PC-9 (cell line): ENCODE measurements around the gene TRIM34. TPM values are rescaled to one million over a fixed set of nuclear protein-coding genes. Genes with fewer than 3 reads are reported as not detected.

Experiments
- BruUV-seq: library from RNA; stranded (reverse); fragments of 400-500 nt; replicated peaks from 2 replicates; lab custom pipeline; 2021; lab: Mats Ljungman, UMichigan
- CTCF ChIA-PET: fragments of 300-600 bp; sonication (Branson Sonifier 250); formaldehyde crosslinking; loops from one replicate; lab custom pipeline; 2022; ENCODE audit warnings: antibody characterized with exemption; lab: Charles Lee
- POLR2A ChIA-PET: fragments of 300-600 bp; sonication (Branson Sonifier 250); formaldehyde crosslinking; loops from one replicate; lab custom pipeline; 2022; ENCODE audit warnings: antibody characterized with exemption; ENCODE audit not compliant: unreplicated experiment; lab: Charles Lee
- DNase-seq, 2 experiments: peaks; one replicate each; pipeline versions ENCODE4 v3.0.0 to v3.0.0-alpha.2; 2015 to 2022; ENCODE audit warnings: mixed read lengths in 1 of 2
- H2AFZ ChIP-seq: fragments of 200-600 bp; sonication (generic); 2 replicates; pipeline ENCODE4 v1.8.1; 2017; ENCODE audit warnings: antibody characterized with exemption
- H3F3A ChIP-seq: fragments of 200-600 bp; sonication (generic); 2 replicates; pipeline ENCODE4 v1.8.1; 2017; ENCODE audit warnings: antibody characterized with exemption, mild to moderate bottlenecking, low read depth; ENCODE audit not compliant: insufficient read depth
- H3K27ac ChIP-seq: fragments of 200-600 bp; sonication (generic); 2 replicates; pipeline ENCODE4 v1.6.1; 2016; ENCODE audit warnings: mixed run types
- H3K27me3 ChIP-seq: fragments of 200-600 bp; sonication (generic); 2 replicates; pipeline ENCODE4 v1.6.1; 2016; ENCODE audit warnings: low read depth, mixed run types; ENCODE audit not compliant: insufficient read depth
- H3K36me3 ChIP-seq: fragments of 200-600 bp; sonication (generic); 2 replicates; pipeline ENCODE4 v1.6.1; 2016; ENCODE audit warnings: low read depth, mixed run types
- H3K4me1 ChIP-seq: fragments of 200-600 bp; sonication (generic); replicated peaks from 2 replicates; pipeline ENCODE4 v1.6.1; 2016; ENCODE audit warnings: mixed run types; ENCODE audit not compliant: insufficient read depth
- H3K4me2 ChIP-seq: fragments of 200-600 bp; sonication (generic); 2 replicates; pipeline ENCODE4 v1.6.1; 2017; ENCODE audit warnings: mixed run types
- H3K4me3 ChIP-seq: fragments of 200-600 bp; sonication (generic); 2 replicates; pipeline ENCODE4 v1.6.1; 2016; ENCODE audit warnings: mixed run types
- H3K79me2 ChIP-seq: fragments of 200-600 bp; sonication (generic); 2 replicates; pipeline ENCODE4 v1.6.1; 2017; ENCODE audit warnings: low read depth, mixed run types
- H3K9me2 ChIP-seq: fragments of 200-600 bp; sonication (generic); 2 replicates; pipeline ENCODE4 v1.8.1; 2017; ENCODE audit warnings: mild to moderate bottlenecking; ENCODE audit not compliant: insufficient read depth
- H3K9me3 ChIP-seq: fragments of 200-600 bp; sonication (generic); 2 replicates; pipeline ENCODE4 v1.8.1; 2016; ENCODE audit warnings: low read depth; ENCODE audit not compliant: insufficient read depth
- H4K20me1 ChIP-seq: fragments of 200-600 bp; sonication (generic); 2 replicates; pipeline ENCODE4 v1.8.1; 2017; ENCODE audit not compliant: insufficient read depth
- CTCF ChIP-seq: fragments of 200-600 bp; sonication (generic); conservative IDR thresholded peaks from 2 replicates; pipeline ENCODE4 v1.6.1; 2017; ENCODE audit warnings: mixed run types, antibody characterized with exemption, mild to moderate bottlenecking, moderate library complexity
- EZH2 ChIP-seq: fragments of 200-600 bp; sonication (generic); IDR thresholded peaks from 2 replicates; pipeline ENCODE4 v1.8.0; 2017; ENCODE audit warnings: antibody characterized with exemption, low read depth
- intact Hi-C: fragments of 100-400 bp; cut with micrococcal nuclease; formaldehyde crosslinking; loops from one replicate; pipeline ENCODE4 v1.10.0; 2022; ENCODE audit not compliant: unreplicated experiment
- total RNA-seq: library from RNA; stranded (reverse); gene quantifications from 2 replicates; pipeline ENCODE4 v1.2.3, GENCODE V29; 2021

Gene TRIM34
- total RNA-seq, 1 experiment from 2014 or later = 7.5 TPM

GRCh38 chr11:5603326-5603725 lies 21.5 kb upstream of the TRIM34 start:
- POLR2A ChIA-PET = no interaction called here

GRCh38 chr11:5604896-5605295 lies 19.9 kb upstream of the TRIM34 start:
- CTCF ChIA-PET = no interaction called here
- no peak overlapping the region for H3K4me2 ChIP-seq
- DNase-seq = no peak
- no peak overlapping the region for H3K4me3 ChIP-seq
- intact Hi-C loops = no loop called here
- H3F3A ChIP-seq = no peaks in the 10 kb centered on the region
- BruUV-seq = no TSS peak
- no peaks in the 10 kb centered on the region for H3K36me3 ChIP-seq
- no peak overlapping the region for H2AFZ ChIP-seq
- H4K20me1 ChIP-seq = no peaks in the 10 kb centered on the region
- no peak overlapping the region for H3K27ac ChIP-seq
- peaks cover 8% of the 10 kb centered on the region; the same call in 1 of the 2 replicates for H3K4me1 ChIP-seq
- no peaks in the 10 kb centered on the region for H3K9me2 ChIP-seq
- POLR2A ChIA-PET = no interaction called here
- no peaks in the 10 kb centered on the region for H3K27me3 ChIP-seq
- no peaks in the 10 kb centered on the region for H3K79me2 ChIP-seq
- TF ChIP-seq EZH2 (no peak), CTCF (no peak)
- no peaks in the 10 kb centered on the region for H3K9me3 ChIP-seq

More at GRCh38 chr11:5603326-5603725, 21.5 kb upstream of the TRIM34 start:
- Histone ChIP-seq H3K4me2 (no peak overlapping the region), H3K4me3 (no peak overlapping the region), H3K9me2 (no peaks in the 10 kb centered on the region), H3K4me1 (peaks cover 16% of the 10 kb centered on the region), H3K9me3 (no peaks in the 10 kb centered on the region), H3K36me3 (no peaks in the 10 kb centered on the region), H3F3A (no peaks in the 10 kb centered on the region), H3K27ac (no peak overlapping the region), H2AFZ (no peak overlapping the region), H3K27me3 (no peaks in the 10 kb centered on the region), H4K20me1 (no peaks in the 10 kb centered on the region), H3K79me2 (0 out of 2 replicates have a peak, but pooled peaks cover 3% of the 10 kb centered on the region)
- TF ChIP-seq EZH2 = no peak
- no peak for TF ChIP-seq CTCF
- DNase-seq = no peak
- BruUV-seq = no TSS peak
- intact Hi-C loops = no loop called here
- CTCF ChIA-PET = no interaction called here

GRCh38 chr11:5605849-5606248 lies 19.0 kb upstream of the TRIM34 start:
- POLR2A ChIA-PET = no interaction called here
- no TSS peak for BruUV-seq
- Histone ChIP-seq H2AFZ (no peak overlapping the region), H3F3A (no peaks in the 10 kb centered on the region), H3K4me3 (no peak overlapping the region), H3K27me3 (no peaks in the 10 kb centered on the region), H3K36me3 (no peaks in the 10 kb centered on the region), H3K79me2 (no peaks in the 10 kb centered on the region), H3K4me1 (peaks cover 8% of the 10 kb centered on the region; the same call in 1 of the 2 replicates), H3K9me3 (no peaks in the 10 kb centered on the region), H3K27ac (no peak overlapping the region), H3K9me2 (no peaks in the 10 kb centered on the region), H3K4me2 (no peak overlapping the region), H4K20me1 (no peaks in the 10 kb centered on the region)
- CTCF ChIA-PET = no interaction called here
- intact Hi-C loops = no loop called here
- TF ChIP-seq CTCF (no peak), EZH2 (no peak)
- peak; percentile 27 to 69 for DNase-seq
